ENCODE results near the gene CCDC150. TPM values are rescaled to one million over a fixed set of nuclear protein-coding genes. Genes with fewer than 3 reads are reported as not detected.
A peak's percentile ranks its signal among the peaks of the same experiment; 100 is the strongest.

Gene CCDC150
- total RNA-seq: 1 to 10 TPM in 8 of 10 donors, under 1 TPM in 2; 0.27 to 3.8 (median 2.0) TPM
- polyA plus RNA-seq: 1 to 10 TPM in 1 of 2 donors, under 1 TPM in 1; 0.12 to 1.8 TPM
- long read RNA-seq, donor 1: 0 reads
- long read RNA-seq, donor 2: 0 reads
- long read RNA-seq, donor 3, partial matches to known transcripts: 0 of 1 reads
- long read RNA-seq, donor 3, other reads (novel, unspliced or antisense): 1 of 1 reads

- H3K4me3 ChIP-seq: peak within 1 kb of the TSS; percentile 49 to 74 (median 65)
- peaks cover 0 to 4% (median 0%) of the 10 kb centered on the region in 11 donors for H3K9me3 ChIP-seq
- ATAC-seq: peak; percentile 100
- peak; percentile 93 for DNase-seq
- peak in 5 of 9 donors; percentile 5 to 46 (median 43) for TF ChIP-seq CTCF (IDR thresholded peaks at IDR 0.05)
- 5% methylated on average over 52 to 53 of the region's 53 CpGs for WGBS, 2 donors
- H3K27me3 ChIP-seq: no peaks in the 10 kb centered on the region
- H3K27ac ChIP-seq: peak within 1 kb of the TSS in 5 of 10 donors; percentile 22 to 69 (median 40)
- no peaks in the 10 kb centered on the region for H3K36me3 ChIP-seq
- H3K4me1 ChIP-seq: peaks cover 0 to 17% (median 5%) of the 10 kb centered on the region in 9 donors
- intact Hi-C loops (cut with DNase I): loop anchor here in 1 of 10 donors (5.0 kb wide), 1 partner anchor 562 kb away; no protein-coding TSS in a partner anchor
Observed at GRCh38 chr2:196639180-196640030, at the start of gene CCDC150. Gene CCDC150 (plus strand): TSS chr2:196639715. CDS start chr2:196639767, 52 bp downstream.

- intact Hi-C loops (cut with DNase I): loop anchor here in 4 of 10 donors (5.0 to 10.0 kb wide), 4 partner anchors 115 to 295 kb away; no protein-coding TSS in a partner anchor
- no peaks in the 10 kb centered on the region for H3K9me3 ChIP-seq
- ATAC-seq (no peak), DNase-seq (no peak)
- no peak for TF ChIP-seq CTCF (IDR thresholded peaks at IDR 0.05)
- 40 to 47% methylated on average over 1 of the region's 1 CpG for WGBS, 2 donors
- peaks cover 0 to 30% (median 6%) of the 10 kb centered on the region in 9 donors for H3K4me1 ChIP-seq
- H3K36me3 ChIP-seq: no peaks in the 10 kb centered on the region
- peaks cover 0 to 58% (median 4%) of the 10 kb centered on the region in 7 donors for H3K27me3 ChIP-seq
- H3K4me3 ChIP-seq: no peak overlapping the region
- H3K27ac ChIP-seq: peak overlapping the region in 1 of 10 donors; percentile 30
Observed at GRCh38 chr2:196590286-196590685, 49.2 kb upstream of the CCDC150 start.

GRCh38 chr2:196591004-196591403 is 48.5 kb upstream of the CCDC150 start:
- H3K27ac ChIP-seq: peak overlapping the region in 2 of 10 donors; percentile 77 to 91
- DNase-seq (no peak), ATAC-seq (no peak)
- no peak for TF ChIP-seq CTCF (IDR thresholded peaks at IDR 0.05)
- H3K27me3 ChIP-seq: peaks cover 0 to 58% (median 4%) of the 10 kb centered on the region in 7 donors
- no peaks in the 10 kb centered on the region for H3K36me3 ChIP-seq
- H3K4me3 ChIP-seq: peak overlapping the region in 3 of 10 donors; percentile 71 to 74 (median 73)
- 85 to 87% methylated on average over 8 of the region's 8 CpGs for WGBS, 2 donors
- peaks cover 0 to 30% (median 6%) of the 10 kb centered on the region in 9 donors for H3K4me1 ChIP-seq
- H3K9me3 ChIP-seq: no peaks in the 10 kb centered on the region
- intact Hi-C loops (cut with DNase I): loop anchor here in 4 of 10 donors (5.0 to 10.0 kb wide), 4 partner anchors 116 to 296 kb away; no protein-coding TSS in a partner anchor

DNA sequence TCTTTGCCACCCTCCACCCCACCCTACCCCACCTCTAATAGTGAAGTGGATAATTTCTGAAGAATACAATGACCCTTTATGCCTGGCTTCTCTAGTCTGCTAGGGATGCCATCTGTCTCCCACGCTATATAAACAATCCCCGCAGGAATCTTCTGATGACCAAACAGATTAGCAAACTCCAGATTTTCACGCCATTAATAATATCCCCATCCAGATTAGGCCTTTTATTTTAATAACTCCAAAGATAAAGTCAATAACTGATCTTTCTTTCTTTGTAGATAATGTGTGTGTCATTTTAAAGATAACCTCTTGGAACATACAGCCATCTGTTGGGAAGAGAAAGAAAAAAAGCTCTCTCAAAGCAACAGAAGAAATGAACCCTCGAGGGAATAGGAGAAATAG is 47.9 kb upstream of the CCDC150 start:
- peak overlapping the region in 5 of 10 donors; percentile 77 to 91 (median 85) for H3K27ac ChIP-seq
- TF ChIP-seq CTCF (IDR thresholded peaks at IDR 0.05): no peak
- peaks cover 0 to 58% (median 4%) of the 10 kb centered on the region in 7 donors for H3K27me3 ChIP-seq
- peaks cover 0 to 25% (median 6%) of the 10 kb centered on the region in 9 donors for H3K4me1 ChIP-seq
- no peaks in the 10 kb centered on the region for H3K9me3 ChIP-seq
- no peak for DNase-seq
- no peak for ATAC-seq
- intact Hi-C loops (cut with DNase I): loop anchor here in 4 of 10 donors (5.0 to 10.0 kb wide), 4 partner anchors 117 to 297 kb away; no protein-coding TSS in a partner anchor
- H3K36me3 ChIP-seq: no peaks in the 10 kb centered on the region
- 53 to 62% methylated on average over 4 of the region's 4 CpGs for whole genome bisulfite sequencing, 2 donors
- peak overlapping the region in 6 of 10 donors; percentile 65 to 79 (median 74) for H3K4me3 ChIP-seq

All from heart right ventricle (tissue), 16 donors.